A375 (cell line): ENCODE data around the gene CCK. TPM values are rescaled to one million over a fixed set of nuclear protein-coding genes. Genes with fewer than 3 reads are reported as not detected.

ENCODE experiments used
- small RNA-seq: library from RNA; depleted of rRNA; stranded (forward); fragments of <200 nt; gene quantifications from one replicate; pipeline ENCODE3, GENCODE V24; 2014
- total RNA-seq: library from RNA; depleted of rRNA; stranded (reverse); fragments of >200 nt; shearing (Covaris generic); gene quantifications from 2 replicates; pipeline ENCODE4 v1.2.3, GENCODE V29; 2014; rRNA removed

CCK gene
- 0.80 and 1.4 TPM in 2 replicates for total RNA-seq

GRCh38 chr3:42266085-42266484 lies at the start of gene CCK:
Gene CCK, minus strand, starts transcription at chr3:42266185. Its CDS starts 2,555 bp downstream, at chr3:42263630.

Small RNA genes within 50 kb of the gene (small RNA-seq; reads per million reads assigned to genes)
- gene RNU4-78P = not detected

Other genes with a start within 250 kb of the CCK start
- 21.2 and 24.5 TPM in 2 replicates for gene TRAK1, start 174.8 kb downstream of the CCK start, total RNA-seq
- 0.34 TPM in 1 of 2 replicates, not detected in the other for gene LYZL4, start 144.4 kb upstream of the CCK start, total RNA-seq
- 13.3 and 13.5 TPM in 2 replicates for gene VIPR1, start 236.5 kb upstream of the CCK start, total RNA-seq